ENCODE results near the gene MRPS34.
A peak's percentile ranks its signal among the peaks of the same experiment; 100 is the strongest.

Gene MRPS34

DNA sequence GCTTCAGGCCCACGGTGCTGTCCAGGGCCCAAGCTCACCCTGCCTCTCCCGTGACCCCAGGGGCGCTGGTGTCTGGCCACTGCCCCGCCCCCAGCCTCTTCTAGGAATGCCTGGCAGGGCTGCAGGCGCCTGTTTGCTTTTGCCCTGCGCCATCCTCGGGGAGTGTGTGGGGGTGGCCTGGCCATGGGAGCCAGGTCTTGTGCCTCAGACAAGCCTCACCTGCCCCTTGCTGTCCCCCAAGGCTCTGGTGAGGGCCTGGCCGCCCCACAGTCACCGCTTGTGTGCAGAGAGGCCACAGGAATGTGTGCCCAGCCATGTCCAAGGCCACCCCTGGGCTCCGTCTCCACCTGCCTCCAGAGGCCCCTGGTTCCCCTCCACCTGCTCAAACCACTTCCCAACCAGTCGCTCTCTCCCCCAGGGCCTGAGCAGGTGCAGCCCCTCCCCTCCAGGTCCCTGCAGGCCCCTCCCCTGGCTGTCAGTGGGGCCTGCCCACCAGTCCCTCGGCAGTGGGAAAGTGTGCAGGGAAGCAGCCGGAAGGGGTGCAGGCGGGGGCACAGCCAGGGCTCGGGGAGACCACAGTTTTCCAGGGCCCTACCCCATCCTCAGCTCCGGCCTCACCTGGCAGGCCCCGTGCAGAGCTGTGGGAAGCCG lies 21.4 kb upstream of the MRPS34 start:
- DNase-seq: no peak

DNA sequence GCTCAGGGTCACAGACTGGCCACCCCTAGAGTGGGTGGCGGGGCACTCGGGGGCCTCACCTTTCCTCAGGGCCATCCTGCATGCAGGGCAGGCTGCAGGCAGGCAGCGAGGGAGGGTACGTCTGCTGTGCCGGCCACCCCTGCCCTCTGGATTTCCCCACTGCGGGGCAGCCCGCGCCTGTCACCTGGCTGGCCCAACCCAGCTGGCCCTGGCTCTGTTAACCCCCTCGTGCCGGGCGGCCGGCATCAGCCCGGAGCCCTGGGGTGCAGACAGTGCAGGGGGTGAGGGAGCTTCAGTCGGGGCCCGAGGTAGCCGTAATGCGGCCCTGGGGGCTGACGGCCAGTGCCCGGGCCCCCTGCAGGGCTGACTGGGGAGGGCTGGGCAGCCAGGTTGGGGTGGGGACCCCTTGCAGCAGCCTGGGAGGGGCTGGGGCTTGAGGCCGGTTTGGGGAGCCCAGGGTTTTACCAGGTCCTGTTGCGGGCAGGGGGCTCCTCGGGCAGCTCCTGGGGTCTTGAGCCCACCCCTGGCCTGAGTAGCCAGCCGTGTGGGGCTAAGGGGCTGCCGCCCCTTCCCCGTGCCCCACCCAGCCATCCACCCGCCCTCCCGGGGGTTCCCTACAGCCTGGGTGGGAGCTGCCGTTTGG lies 20.8 kb upstream of the MRPS34 start, which contains the start of gene IGFALS:
Gene IGFALS, minus strand, starts transcription at position 128 of the 643 bp plus-strand sequence. Its CDS starts 53 bp downstream, at position 75.
- DNase-seq: no peak

DNA sequence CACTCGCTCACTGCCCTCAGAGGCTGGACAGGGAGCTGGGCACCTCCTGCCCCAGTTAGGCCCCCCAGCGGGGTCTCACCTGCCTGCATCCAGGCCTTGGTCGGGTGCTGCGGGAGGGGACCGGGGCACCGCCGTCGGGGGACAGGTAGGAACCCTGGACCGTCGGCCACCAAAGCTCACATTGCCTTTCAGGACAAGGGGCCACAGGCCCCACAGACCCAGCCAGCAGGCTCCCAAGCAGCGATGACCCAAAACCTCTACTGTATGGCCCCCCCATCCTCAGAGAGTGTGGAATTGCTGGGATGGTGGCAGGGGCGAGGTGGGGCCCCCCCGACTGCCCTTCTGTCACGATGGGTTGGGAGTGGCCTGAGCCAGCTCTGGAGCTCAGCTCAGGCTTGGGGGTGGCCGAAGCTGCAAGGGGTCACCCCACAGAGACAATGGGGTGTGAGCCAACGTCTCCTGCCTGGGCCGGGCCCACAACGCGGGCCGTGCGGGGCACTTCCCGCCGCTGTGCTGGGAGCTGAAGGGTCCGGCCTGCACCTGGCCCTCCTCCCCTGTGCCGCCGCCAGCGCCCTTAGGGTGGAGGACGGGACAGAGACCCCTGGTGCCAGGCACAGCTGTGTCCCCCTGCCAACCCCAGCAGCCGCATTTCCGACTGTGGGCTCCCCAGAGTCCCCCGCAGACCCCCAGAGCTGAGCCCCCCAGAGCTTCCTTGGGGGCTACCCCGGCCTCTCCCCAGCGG lies 20.1 kb upstream of the MRPS34 start:
- DNase-seq: no peak

DNA sequence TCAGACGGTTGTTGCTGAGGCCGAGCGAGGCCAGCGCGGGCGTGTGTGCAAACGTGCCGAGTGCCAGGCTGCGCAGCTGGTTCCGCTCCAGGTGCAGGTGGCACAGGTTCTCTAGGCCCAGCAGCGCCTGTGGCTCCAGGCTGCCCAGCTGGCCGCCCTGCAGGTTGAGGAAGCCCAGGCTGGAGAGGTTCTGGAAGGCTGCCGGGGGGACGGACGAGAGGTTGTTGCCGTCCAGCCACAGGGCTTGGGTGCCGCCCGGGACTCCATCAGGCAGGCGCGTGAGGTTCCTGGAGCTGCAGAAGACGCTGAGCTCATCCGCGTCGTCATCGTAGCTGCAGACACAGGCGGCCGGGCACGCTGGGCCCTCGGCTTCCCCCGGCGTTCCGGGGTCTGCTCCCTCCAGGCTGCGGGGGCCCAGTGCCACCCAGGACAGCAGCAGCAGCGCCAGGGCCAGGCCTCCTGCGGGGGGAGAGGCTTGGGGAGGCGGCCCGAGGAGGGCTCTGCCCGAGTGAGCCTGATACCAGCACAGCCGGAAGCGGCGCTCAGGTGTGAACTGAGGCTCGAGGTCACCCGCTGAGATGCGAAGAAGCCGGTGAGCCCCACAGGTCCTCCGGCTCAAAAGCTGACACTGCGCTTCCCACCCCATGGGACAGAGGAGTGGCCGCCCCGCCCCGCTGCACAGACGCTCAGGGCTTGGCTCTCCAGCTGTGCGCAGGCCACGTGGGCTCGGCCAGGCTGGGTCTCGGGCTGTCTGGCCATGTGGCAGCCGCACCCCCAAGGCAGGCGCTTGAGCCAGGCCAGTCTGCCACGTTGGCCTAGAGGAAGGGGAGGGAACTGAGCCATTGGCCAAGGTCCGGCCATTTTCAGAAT lies 19.2 kb upstream of the MRPS34 start:
- DNase-seq: no peak

DNA sequence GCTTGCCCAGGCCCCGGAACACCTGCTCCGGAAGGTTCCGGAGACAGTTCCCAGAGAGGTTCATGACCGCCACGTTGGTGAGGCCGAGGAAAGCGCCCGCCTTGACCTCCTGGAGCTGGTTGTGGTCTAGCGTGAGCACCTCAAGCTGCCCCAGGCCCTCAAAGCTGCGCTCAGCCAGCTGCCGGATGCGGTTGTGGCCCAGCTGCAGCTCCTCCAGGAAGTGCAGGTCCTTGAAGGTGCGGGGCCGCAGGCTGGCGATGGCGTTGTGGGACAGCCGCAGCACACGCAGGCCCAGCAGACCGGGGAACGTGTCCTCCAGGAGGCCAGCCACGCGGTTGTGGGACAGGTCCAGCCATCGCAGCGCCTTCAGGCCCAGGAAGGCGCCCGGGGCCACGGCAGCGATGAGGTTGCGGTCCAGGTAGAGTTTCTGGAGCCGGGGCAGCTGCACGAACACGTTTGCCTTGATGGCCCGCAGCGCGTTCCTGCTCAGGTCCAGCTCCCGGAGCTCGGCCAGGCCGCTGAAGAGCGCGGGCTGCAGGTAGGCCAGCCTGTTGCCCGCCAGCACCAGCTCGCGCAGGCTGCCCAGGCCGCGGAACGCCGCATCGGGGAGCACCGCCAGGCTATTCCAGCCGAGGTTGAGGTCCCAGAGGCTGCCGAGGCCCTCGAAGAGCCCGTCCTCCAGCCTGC lies 18.5 kb upstream of the MRPS34 start:
- DNase-seq: no peak

DNA sequence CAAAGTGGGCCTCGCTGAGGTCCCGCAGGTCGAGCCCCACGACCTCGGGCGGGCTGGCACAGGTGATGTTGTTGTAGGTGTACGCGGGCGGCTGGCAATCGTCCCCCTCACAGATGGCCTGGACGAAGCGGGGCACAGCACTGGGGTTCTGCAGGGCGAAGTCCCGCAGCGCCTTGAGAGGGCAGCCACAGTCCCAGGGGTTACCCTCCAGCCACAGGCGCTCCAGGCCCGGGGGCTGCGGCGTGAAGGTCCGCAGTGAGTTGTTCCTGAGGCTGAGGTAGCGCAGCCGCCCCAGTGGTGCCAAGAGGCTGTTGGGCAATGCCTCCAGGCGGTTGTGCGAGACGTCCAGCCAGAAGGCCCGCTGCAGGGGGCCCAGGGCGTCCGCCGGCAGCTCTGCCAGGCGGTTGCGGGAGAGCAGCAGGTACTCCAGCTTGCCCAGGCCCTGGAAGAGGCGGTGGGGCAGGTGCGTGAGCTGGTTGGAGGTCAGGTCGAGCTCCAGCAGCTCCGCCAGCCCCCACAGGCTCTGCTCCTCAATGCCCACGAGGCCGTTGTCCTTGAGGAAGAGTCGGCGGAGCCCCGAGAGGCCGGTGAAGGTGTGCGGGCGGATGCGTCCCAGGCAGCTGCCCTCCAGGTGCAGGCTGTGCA lies 17.8 kb upstream of the MRPS34 start:
- no peak for DNase-seq

DNA sequence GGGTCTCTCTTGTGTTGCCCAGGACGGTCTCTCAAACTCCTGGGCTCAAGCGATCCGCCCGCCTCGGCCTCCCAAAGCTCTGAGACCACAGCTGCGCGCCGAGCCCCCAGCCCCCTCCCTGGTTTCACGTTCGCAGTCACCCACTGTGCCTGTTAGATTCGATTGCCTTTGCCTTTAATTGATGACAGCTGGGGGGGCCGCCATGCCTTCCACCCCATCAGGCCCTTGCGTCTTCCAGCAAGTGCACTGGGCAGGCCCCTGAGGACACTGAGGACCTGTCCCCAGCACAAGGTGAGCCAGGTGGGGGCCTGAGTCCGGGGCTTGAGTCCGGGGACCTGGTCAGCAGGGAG lies 17.3 kb upstream of the MRPS34 start:
- DNase-seq: no peak

DNA sequence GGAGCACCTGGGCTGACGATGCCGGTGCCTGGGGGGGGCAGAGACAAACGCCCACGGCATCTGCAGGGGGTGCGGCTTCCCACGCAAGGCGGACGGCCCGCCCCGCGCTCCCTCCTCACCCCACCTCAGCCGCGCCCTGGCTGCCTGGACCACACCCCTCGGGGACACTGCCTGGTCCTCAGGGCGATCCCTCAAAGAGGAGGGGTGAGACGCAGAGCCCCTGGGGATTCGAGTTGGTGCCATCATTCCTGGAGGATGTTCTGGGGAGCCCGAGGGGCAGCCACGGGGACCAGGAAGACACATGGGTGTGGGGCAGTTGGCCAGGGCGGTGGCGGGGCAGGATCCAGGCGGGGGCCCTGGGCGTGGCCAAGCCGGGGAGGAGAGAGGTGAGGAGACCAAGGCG lies 16.7 kb upstream of the MRPS34 start:
- DNase-seq: no peak

DNA sequence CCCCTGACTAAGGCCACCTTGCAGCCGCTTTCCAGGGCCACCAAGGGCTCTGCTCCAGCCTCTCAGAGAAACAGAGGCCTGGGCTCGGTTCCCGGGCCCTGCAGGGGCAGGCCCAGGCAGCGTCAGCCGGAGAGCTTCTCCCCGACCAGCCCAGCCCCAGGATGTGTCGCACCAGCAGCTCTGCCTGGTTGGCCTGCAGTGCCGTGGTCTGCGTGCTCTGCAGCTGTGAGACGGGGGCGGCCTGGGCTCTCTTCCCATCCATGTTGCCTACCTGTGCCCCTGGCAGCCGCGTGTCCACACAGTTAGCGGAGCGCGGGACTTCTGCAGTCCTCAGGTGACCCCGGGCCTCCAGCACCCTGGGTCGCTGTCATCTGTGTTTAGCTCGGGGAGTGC lies 15.8 kb upstream of the MRPS34 start:
- DNase-seq: no peak

DNA sequence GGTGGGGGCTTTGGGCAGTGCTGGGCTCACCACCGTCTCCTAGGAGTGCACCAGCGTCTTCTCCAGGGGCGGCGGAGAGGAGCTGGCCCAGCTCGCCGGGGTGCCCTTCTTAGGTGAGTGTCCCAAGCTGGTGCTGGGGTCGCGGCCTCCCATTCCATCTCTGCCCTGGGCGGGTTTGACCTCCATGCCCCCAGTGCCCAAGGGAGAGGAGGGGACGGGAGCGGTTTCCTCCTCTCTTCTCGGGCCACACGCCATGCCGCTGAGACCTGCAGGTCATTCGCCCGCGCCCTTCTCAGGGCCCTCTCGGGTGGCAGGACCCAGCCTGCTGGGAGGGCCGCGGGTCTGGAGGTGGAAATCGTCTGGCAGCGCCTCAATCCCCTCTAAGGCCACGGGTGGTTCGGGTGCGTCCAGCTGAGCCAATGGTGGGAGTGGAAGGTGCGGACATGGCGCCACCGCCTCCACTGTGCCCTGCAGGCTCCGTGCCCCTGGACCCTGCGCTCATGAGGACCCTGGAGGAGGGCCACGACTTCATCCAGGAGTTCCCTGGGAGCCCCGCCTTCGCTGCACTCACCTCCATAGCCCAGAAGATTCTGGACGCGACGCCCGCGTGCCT lies 15.3 kb upstream of the MRPS34 start:
- no peak for DNase-seq

DNA sequence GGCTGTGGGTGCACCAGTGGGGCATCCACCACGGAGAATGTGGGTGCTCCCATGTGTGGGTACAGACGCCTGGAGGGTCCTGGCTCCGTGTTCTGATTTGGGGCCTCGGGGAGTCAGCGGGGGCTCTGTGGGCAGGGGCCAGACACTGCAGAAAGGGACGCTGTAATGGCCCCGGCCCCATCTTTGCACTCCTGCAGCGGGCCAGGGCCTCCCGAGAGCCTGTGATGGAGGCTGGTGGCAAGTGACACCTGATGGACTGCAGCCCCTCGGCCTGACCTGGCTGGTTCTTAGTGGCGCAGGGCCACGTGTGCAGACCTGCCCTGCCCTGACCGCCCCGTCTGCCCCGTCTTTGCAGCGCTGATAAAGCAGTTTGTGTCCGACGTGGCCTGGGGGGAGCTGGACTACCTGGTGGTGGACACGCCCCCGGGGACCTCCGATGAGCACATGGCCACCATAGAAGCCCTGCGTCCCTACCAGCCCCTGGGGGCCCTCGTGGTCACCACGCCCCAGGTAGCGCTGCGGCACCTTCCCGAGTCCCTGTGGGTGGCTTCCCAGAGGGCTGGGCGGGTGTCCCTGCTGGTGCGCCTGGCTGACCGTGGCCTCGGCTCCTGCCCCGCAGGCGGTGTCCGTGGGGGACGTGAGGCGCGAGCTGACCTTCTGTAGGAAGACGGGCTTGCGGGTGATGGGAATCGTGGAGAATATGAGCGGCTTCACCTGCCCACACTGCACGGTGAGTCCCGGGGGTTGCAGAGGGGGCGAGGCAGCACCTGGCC lies 14.6 kb upstream of the MRPS34 start:
- DNase-seq: no peak

DNA sequence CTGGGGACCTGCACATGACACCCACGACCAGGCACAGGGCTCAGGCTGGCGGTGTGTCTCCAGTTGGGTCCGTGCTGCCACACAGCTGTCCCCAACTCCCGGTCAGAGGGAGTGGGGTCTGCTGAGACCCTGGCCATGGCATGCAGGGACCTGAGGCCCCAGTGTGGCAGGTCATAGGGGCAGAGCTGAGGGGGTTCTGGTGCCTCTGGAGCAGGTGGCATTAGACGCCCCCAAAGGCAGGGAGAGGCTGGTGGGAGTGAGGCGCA lies 14.1 kb upstream of the MRPS34 start:
- no peak for DNase-seq

DNA sequence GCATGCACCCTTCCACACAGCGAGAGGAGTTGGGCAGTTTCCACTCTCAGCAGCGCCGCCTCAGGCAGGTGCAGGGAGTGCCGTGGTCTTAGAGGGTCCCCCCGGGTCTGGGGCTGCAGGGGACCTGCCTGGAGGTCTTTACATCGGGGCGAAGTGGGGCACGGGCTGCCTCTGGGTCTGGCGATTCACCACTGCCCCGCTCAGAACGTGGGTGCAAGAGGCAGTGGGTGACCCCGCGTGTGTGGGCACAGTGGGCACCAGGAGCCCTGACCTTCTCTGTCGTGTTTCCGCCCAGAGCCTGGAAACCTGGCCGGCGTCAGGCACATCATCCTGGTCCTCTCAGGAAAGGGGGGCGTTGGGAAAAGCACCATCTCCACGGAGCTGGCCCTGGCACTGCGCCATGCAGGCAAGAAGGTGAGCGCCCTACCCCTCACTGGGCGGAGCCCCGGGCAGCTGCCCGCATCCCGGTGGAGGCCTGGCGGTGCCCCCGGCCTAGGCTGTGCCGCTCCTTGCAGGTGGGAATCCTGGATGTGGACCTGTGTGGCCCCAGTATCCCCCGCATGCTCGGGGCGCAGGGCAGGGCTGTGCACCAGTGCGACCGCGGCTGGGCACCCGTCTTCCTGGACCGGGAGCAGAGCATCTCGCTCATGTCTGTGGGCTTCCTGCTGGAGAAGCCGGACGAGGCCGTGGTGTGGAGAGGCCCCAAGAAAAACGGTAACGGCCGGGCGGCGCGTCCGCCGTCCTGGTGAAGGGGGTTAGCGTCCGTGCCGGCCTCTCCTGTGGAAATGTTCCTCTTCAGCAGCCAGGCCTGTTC lies 13.5 kb upstream of the MRPS34 start:
- DNase-seq: no peak

DNA sequence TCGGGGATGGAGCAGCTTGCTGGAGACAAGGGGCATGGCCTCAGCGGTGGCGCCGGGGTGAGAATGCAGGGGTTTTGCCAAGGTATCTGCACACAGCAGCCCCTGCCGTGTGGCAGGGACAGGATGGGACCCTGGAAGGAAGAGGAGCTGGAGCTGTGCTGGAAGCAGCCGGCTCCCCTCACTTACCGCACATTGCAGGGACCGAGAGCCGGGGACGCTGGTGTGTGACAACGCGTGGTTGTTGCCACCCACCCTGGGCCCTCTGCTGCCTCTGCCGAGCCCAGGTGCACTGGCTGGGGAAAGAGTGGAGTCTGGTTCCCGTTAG lies 12.9 kb upstream of the MRPS34 start:
- DNase-seq: no peak

DNA sequence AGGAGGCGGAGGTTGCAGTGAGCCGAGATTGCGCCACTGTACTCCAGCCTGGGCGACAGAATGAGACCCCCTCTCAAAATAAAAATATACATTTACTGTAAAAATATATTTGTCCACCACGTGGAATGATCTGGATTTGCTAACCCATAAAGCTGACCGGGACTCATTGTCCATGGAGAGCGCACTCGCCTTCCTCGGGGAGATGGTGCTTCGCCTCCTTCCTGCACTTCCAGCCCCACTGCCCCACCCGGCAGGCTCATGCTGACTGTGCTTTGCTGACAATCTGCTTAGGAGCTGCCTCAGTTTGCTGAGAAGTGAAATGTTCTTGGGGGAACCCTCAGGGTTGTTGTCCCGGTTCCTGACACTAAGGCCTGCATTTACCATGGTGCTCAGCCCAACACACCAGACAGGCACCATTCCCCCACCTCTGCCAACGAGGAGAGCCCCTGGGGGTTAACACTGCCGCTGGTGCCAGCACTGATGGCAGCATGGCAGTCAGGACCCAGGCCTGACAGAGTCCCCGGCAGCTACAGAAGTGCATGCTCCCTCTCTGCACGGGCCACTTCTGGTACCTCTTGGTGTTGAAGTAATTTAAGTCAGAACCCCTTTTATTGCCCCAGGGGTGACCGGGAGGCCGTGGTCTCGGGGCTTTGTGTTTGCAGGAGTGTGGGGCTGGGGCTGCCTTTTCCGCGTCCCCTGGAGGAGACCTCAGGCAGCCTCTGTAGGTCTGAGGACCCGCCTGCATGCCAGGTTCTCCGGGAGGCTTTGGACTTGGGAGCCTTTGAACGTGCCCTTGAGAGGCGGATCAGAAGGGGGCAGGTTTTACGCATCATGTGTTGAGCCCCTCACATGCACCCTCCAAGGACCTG lies 12.3 kb upstream of the MRPS34 start:
- DNase-seq: no peak

DNA sequence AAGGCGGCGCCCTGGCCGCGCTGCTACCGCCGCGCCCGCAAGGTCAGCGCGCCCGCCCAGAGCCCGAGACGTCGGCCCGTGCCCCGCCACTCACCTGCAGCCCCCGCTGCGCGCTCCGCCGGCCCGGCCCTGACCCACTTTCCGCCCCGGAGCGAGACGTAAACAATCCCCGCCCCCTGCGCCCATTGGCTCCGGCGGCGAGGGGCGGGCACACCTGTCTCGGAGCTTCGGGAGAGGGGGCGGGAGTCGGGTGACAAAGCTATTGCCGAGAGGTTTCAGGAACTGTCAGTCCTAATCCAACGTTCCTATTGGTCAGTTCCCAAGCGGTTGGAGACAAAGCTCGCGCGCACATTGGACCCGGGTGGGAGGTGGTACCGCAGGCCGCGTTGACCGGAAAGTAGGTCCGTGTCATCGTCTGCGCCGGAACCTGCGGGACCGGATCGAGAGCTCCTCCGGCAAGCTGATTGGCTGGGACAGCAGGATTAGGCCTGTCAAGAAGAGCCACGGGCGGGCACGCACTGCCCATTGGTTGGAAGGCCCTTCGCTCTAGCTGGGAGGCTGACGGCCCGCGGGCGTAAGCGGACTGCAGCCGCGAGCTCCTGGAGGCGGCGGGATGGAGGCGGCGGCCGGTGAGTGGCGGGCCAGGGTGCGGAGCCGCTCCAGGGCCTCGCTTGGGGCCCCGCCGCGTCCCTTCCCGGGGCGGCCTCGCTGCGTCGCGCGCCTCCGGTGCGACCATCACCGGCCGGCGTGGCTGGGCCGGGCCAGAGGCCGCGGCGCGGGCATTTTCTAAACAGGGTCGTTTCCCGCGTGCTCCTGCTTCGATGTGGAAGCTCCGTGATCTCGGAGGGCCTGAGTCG lies 9.7 kb upstream of the MRPS34 start, which contains the start of the genes NUBP2 and SPSB3:
Gene NUBP2, plus strand, starts transcription at position 553 of the 857 bp plus-strand sequence. Its CDS starts 61 bp downstream, at position 614.
Gene SPSB3, minus strand, starts transcription at position 164 of the 857 bp plus-strand sequence. CDS start 1,088 bp downstream, outside the sequence.
- DNase-seq: peak; percentile 97 to 98

DNA sequence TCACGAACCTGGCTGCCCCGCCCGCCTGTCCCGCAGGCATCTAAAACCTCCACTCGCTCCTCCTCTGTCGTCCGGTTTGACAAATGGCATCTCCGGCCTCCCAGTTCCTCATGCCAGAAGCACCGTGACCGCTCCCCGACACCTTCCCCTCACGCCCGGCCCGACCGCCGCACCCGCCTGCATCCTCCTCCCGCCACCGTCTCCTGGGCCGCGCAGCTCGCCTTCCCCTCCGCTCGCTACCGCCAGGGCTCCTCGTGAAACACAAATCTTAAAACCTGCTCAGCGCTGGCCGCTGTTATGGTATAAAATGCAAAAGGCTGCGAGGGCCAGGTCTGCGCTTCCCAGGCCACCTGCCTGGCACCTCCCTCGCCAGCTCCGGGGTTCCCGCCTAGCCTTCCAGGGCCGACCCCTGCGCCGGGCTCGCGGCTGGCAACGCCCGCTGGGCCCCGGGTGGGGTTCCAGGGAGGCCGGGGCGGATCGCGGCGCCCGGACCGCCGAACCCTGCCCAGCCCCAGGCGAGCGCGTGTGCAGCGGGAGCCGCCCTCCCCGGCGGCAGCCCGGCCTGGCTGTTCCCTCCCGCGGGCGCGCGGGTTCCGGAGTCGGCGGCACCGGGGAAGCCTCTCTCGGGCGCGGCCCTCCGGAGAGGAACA lies 8.9 kb upstream of the MRPS34 start:
- peak in 1 of 2 experiments; percentile 50 for DNase-seq

Measured in activated T-cell treated with anti-CD3 and anti-CD28 coated beads, Interleukin-2, amount 50 U/mL, for 48 hours (primary cell).